ENCODE data around the gene KCTD16.

The KCTD16 gene

GRCh38 chr5:144162686-144163085 lies 8.0 kb upstream of the KCTD16 start:
- no peak for DNase-seq (ENCODE audit: low read depth in 2 of 3, low spot score in 1 of 3)

GRCh38 chr5:144166696-144167095 lies 4.0 kb upstream of the KCTD16 start:
- DNase-seq (ENCODE audit: low read depth in 2 of 3, low spot score in 1 of 3): no peak

GRCh38 chr5:144167998-144168397 lies 2.7 kb upstream of the KCTD16 start:
- no peak for DNase-seq (ENCODE audit: low read depth in 2 of 3, low spot score in 1 of 3)

- no peak for DNase-seq (ENCODE audit: low read depth in 2 of 3, low spot score in 1 of 3)
Measured at GRCh38 chr5:144169904-144170275, 783 bp upstream of the KCTD16 start.

- no peak for DNase-seq (ENCODE audit: low read depth in 2 of 3, low spot score in 1 of 3)
Measured at GRCh38 chr5:144173766-144174165, 3.1 kb downstream of the KCTD16 start.

- no peak for DNase-seq (ENCODE audit: low read depth in 2 of 3, low spot score in 1 of 3)
Measured at GRCh38 chr5:144177548-144177947, 6.9 kb downstream of the KCTD16 start.

GRCh38 chr5:144179226-144179625 lies 8.6 kb downstream of the KCTD16 start:
- DNase-seq (ENCODE audit: low read depth in 2 of 3, low spot score in 1 of 3): no peak

GRCh38 chr5:144183254-144183889 lies 12.7 kb downstream of the KCTD16 start:
- no peak for DNase-seq (ENCODE audit: low read depth in 2 of 3, low spot score in 1 of 3)

GRCh38 chr5:144187699-144188294 lies 17.1 kb downstream of the KCTD16 start:
- peak; percentile 46 to 56 (median 48) for DNase-seq (ENCODE audit: low read depth in 2 of 3, low spot score in 1 of 3)

- DNase-seq (ENCODE audit: low read depth in 2 of 3, low spot score in 1 of 3): peak; percentile 57 to 61 (median 59)
Measured at GRCh38 chr5:144189800-144190429, 19.2 kb downstream of the KCTD16 start.

- no peak for DNase-seq (ENCODE audit: low read depth in 2 of 3, low spot score in 1 of 3)
Measured at GRCh38 chr5:144191531-144191930, 20.9 kb downstream of the KCTD16 start.

GRCh38 chr5:144191998-144192397 lies 21.3 kb downstream of the KCTD16 start:
- peak in 1 of 3 donors; percentile 37 for DNase-seq (ENCODE audit: low read depth in 2 of 3, low spot score in 1 of 3)

- no peak for DNase-seq (ENCODE audit: low read depth in 2 of 3, low spot score in 1 of 3)
Measured at GRCh38 chr5:144192661-144193060, 22.0 kb downstream of the KCTD16 start.

GRCh38 chr5:144194144-144194543 lies 23.5 kb downstream of the KCTD16 start:
- no peak for DNase-seq (ENCODE audit: low read depth in 2 of 3, low spot score in 1 of 3)

- DNase-seq (ENCODE audit: low read depth in 2 of 3, low spot score in 1 of 3): no peak
Measured at GRCh38 chr5:144195448-144195847, 24.8 kb downstream of the KCTD16 start.

GRCh38 chr5:144196612-144197011 lies 25.9 kb downstream of the KCTD16 start:
- no peak for DNase-seq (ENCODE audit: low read depth in 2 of 3, low spot score in 1 of 3)

- no peak for DNase-seq (ENCODE audit: low read depth in 2 of 3, low spot score in 1 of 3)
Measured at GRCh38 chr5:144198386-144198785, 27.7 kb downstream of the KCTD16 start.

- no peak for DNase-seq (ENCODE audit: low read depth in 2 of 3, low spot score in 1 of 3)
Measured at GRCh38 chr5:144201588-144201987, 30.9 kb downstream of the KCTD16 start.

GRCh38 chr5:144202072-144202471 lies 31.4 kb downstream of the KCTD16 start:
- DNase-seq (ENCODE audit: low read depth in 2 of 3, low spot score in 1 of 3): no peak

- DNase-seq (ENCODE audit: low read depth in 2 of 3, low spot score in 1 of 3): no peak
Measured at GRCh38 chr5:144202726-144203125, 32.1 kb downstream of the KCTD16 start.

GRCh38 chr5:144203750-144204596 lies 33.3 kb downstream of the KCTD16 start:
- peak in 1 of 3 donors; percentile 35 for DNase-seq (ENCODE audit: low read depth in 2 of 3, low spot score in 1 of 3)

GRCh38 chr5:144205141-144205551 lies 34.5 kb downstream of the KCTD16 start:
- DNase-seq (ENCODE audit: low read depth in 2 of 3, low spot score in 1 of 3): no peak

Data from stimulated activated CD4-positive, alpha-beta T cell treated with anti-CD3 and anti-CD28 coated beads, Interleukin-12 subunit alpha, Interleukin-12 subunit beta, amount 100 ng/mL, for 48 hours (primary cell).